SK-N-SH (cell line): ENCODE data around the gene MED27. TPM values are rescaled to one million over a fixed set of nuclear protein-coding genes. Genes with fewer than 3 reads are reported as not detected.

Experiments
- CTCF ChIA-PET: fragments of 300-600, 350-600 bp; formaldehyde crosslinking; extraction: SDS; loops from one replicate; lab custom pipeline; 2021; lab: Yijun Ruan, JAX
- POLR2A ChIA-PET: fragments of 350-600 bp; sonication (Branson Sonifier 250); formaldehyde crosslinking; extraction: SDS; loops from one replicate; lab custom pipeline; 2020; ENCODE audit warnings: antibody characterized with exemption, inconsistent platforms; lab: Yijun Ruan, JAX
- DNase-seq: peaks from one replicate; pipeline ENCODE4 v3.0.0; 2012
- H2AFZ ChIP-seq: fragments of 200-600 bp; sonication (generic); 2 replicates; pipeline ENCODE4 v1.8.1; 2016; ENCODE audit warnings: antibody characterized with exemption, mild to moderate bottlenecking, low read depth
- H3F3A ChIP-seq: fragments of 200-600 bp; sonication (generic); replicated peaks from 2 replicates; pipeline ENCODE3; 2016; ENCODE audit warnings: antibody characterized with exemption, mild to moderate bottlenecking; ENCODE audit not compliant: insufficient read depth
- H3K27ac ChIP-seq, 2 experiments: fragments of 200-500 bp in 1 of 2; fragments of 200-600 bp in 1 of 2; sonication (Bioruptor generic) in 1 of 2; sonication (generic), shearing (Covaris generic) in 1 of 2; 2 replicates each; pipeline versions ENCODE4 v1.5.1 to v1.6.1; 2014 to 2016; ENCODE audit warnings: low read depth in 2 of 2, inconsistent platforms in 1 of 2, low read length in 1 of 2, mild to moderate bottlenecking in 1 of 2, mixed read lengths in 1 of 2
- H3K27me3 ChIP-seq: fragments of 200-600 bp; sonication (generic), shearing (Covaris generic); 2 replicates; pipeline ENCODE4 v1.6.1; 2016; ENCODE audit warnings: mixed run types; ENCODE audit not compliant: insufficient read depth
- H3K36me3 ChIP-seq, 2 experiments: fragments of 200-500 bp in 1 of 2; fragments of 200-600 bp in 1 of 2; sonication (Bioruptor generic) in 1 of 2; sonication (generic) in 1 of 2; replicated peaks in 1 of 2; 2 replicates each; pipeline versions ENCODE3 to v1.5.1; 2014 to 2016; ENCODE audit warnings: low read length in 1 of 2, mild to moderate bottlenecking in 1 of 2; ENCODE audit not compliant: insufficient read depth in 2 of 2, control insufficient read depth in 1 of 2
- H3K4me1 ChIP-seq, 2 experiments: fragments of 200-500 bp in 1 of 2; fragments of 200-600 bp in 1 of 2; sonication (Bioruptor generic) in 1 of 2; sonication (generic), shearing (Covaris generic) in 1 of 2; 2 replicates each; pipeline versions ENCODE4 v1.5.1 to v1.6.1; 2014 to 2016; ENCODE audit warnings: low read depth in 1 of 2, low read length in 1 of 2, mixed run types in 1 of 2; ENCODE audit not compliant: insufficient read depth in 2 of 2, control insufficient read depth in 1 of 2
- H3K4me2 ChIP-seq: fragments of 200-600 bp; sonication (generic), shearing (Covaris generic); 2 replicates; pipeline ENCODE4 v1.6.1; 2017; ENCODE audit warnings: mixed run types
- H3K4me3 ChIP-seq, 2 experiments: fragments of 200-500 bp in 1 of 2; fragments of 200-600 bp in 1 of 2; sonication (Bioruptor generic) in 1 of 2; sonication (generic), shearing (Covaris generic) in 1 of 2; 2 replicates each; pipeline versions ENCODE4 v1.5.1 to v1.8.1; 2014 to 2016; ENCODE audit warnings: low read depth in 2 of 2, inconsistent platforms in 1 of 2, low read length in 1 of 2, mild to moderate bottlenecking in 1 of 2, mixed read lengths in 1 of 2, moderate library complexity in 1 of 2
- H3K79me2 ChIP-seq: fragments of 200-600 bp; sonication (generic); 2 replicates; pipeline ENCODE4 v1.8.1; 2017; ENCODE audit warnings: mild to moderate bottlenecking; ENCODE audit not compliant: insufficient read depth
- H3K9ac ChIP-seq: fragments of 200-600 bp; sonication (generic); 2 replicates; pipeline ENCODE4 v1.6.1; 2017; ENCODE audit warnings: mixed run types
- H3K9me2 ChIP-seq: fragments of 200-600 bp; sonication (generic); 2 replicates; pipeline ENCODE4 v1.6.1; 2017; ENCODE audit warnings: mixed run types
- H3K9me3 ChIP-seq: fragments of 200-600 bp; sonication (generic); 2 replicates; pipeline ENCODE4 v1.6.1; 2017; ENCODE audit warnings: mixed run types, mild to moderate bottlenecking, moderate library complexity
- H4K20me1 ChIP-seq: fragments of 200-600 bp; sonication (generic); 2 replicates; pipeline ENCODE4 v1.6.1; 2017; ENCODE audit warnings: mild to moderate bottlenecking, mixed run types; ENCODE audit not compliant: insufficient read depth
- EP300 ChIP-seq, 2 experiments: IDR thresholded peaks; 2 replicates each; pipeline versions ENCODE4 v1.4.0 to v1.6.1; 2012; ENCODE audit warnings: borderline replicate concordance in 1 of 2, low read depth in 1 of 2, low read length in 1 of 2
- EZH2phosphoT487 ChIP-seq: fragments of 200-600 bp; sonication (generic); IDR thresholded peaks from 2 replicates; pipeline ENCODE4 v1.6.1; 2017; ENCODE audit warnings: low read depth, mixed run types, mild to moderate bottlenecking, antibody characterized with exemption, moderate library complexity, borderline replicate concordance
- FOSL2 ChIP-seq: IDR thresholded peaks from 2 replicates; pipeline ENCODE4 v1.4.0; 2012; ENCODE audit warnings: low read depth, mild to moderate bottlenecking, moderate library complexity, borderline replicate concordance
- GATA2 ChIP-seq: sonication (generic); formaldehyde crosslinking; IDR thresholded peaks from 2 replicates; pipeline ENCODE4 v1.5.0; 2020; ENCODE audit warnings: mild to moderate bottlenecking, missing genetic modification reagents
- NFIC ChIP-seq: IDR thresholded peaks from 2 replicates; pipeline ENCODE4 v1.4.0; 2012; ENCODE audit warnings: borderline replicate concordance
- RAD21 ChIP-seq: IDR thresholded peaks from 2 replicates; pipeline ENCODE4 v1.6.1; 2012; ENCODE audit warnings: mild to moderate bottlenecking, low read length
- RCOR1 ChIP-seq: fragments of 150-350 bp; IDR thresholded peaks from 2 replicates; pipeline ENCODE4 v1.6.1; 2017; ENCODE audit warnings: antibody characterized with exemption, low read length
- SMC3 ChIP-seq: IDR thresholded peaks from 2 replicates; pipeline ENCODE4 v1.6.1; 2012; ENCODE audit warnings: low read depth, low read length, improper control_type of control experiment
- TAF1 ChIP-seq: IDR thresholded peaks from 2 replicates; pipeline ENCODE4 v1.6.1; 2012; ENCODE audit warnings: low read depth, mild to moderate bottlenecking, low read length, moderate library complexity, borderline replicate concordance
- TCF12 ChIP-seq: IDR thresholded peaks from 2 replicates; pipeline ENCODE4 v1.4.0; 2012
- WGBS: methylation state at CpG from one replicate; pipeline ENCODE4 v1.1.6; 2017; ENCODE audit warnings: low lambda C conversion rate; 5-methylcytosine and 5-hydroxymethylcytosine counted together
- polyA plus RNA-seq, 3 experiments: library from polyadenylated mRNA; depleted of rRNA; stranded (reverse); fragments of >200 nt; gene quantifications; 2 replicates each; pipeline ENCODE4 v1.2.3, GENCODE V29; 2012
- TF ChIP-seq, protein P1 (sequence below): IDR thresholded peaks from 2 replicates; pipeline ENCODE4 v1.4.0; 2012; ENCODE audit warnings: low read depth
- TF ChIP-seq, protein P2 (sequence below): fragments of 200-600 bp; sonication (generic); IDR thresholded peaks from 2 replicates; pipeline ENCODE4 v1.6.1; 2017; ENCODE audit warnings: antibody characterized with exemption, mild to moderate bottlenecking, moderate library complexity
- TF ChIP-seq, protein P3 (sequence below): IDR thresholded peaks from 2 replicates; pipeline ENCODE4; 2012
- TF ChIP-seq, protein P4 (sequence below): IDR thresholded peaks from 2 replicates; pipeline ENCODE4 v1.4.0; 2012; ENCODE audit warnings: low read depth, borderline replicate concordance

The MED27 gene
- polyA plus RNA-seq, 1 of the 3 experiments (the other 2 are of a cell fraction): 35.0 TPM

DNA sequence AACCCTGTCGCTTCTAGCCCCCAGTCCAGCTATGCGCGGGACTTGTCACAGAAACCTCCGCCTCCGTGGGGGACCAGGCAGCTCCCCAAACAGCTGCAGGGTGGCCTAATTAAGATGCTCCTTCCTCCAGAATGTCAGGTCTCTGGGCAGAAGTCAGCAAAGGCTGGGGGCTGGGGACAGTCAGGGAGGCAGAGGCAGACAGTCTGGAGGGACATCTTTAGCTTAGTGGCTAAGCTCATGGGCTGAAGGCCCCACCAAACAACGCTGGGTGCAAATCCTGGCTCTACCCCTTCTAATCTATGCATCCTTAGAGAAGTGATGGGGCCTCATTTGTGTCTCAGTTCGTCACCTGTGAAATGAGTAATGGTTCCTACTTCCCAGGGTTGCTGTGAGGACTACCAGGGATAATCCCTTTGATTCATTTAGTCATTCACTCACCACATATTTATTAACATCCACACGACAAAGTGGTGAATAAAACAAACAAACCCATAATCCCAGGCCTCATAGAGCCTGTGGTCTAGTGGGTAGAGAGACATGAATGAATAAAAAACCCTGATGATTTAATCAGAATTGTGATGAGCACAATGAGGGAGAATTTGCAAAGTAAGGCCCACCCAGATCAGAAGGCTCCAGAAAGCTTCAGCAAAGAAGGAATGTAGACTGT lies 20.2 kb upstream of the MED27 start (continued):
- TF ChIP-seq, protein P1, sequence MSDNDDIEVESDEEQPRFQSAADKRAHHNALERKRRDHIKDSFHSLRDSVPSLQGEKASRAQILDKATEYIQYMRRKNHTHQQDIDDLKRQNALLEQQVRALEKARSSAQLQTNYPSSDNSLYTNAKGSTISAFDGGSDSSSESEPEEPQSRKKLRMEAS: no peak
- TF ChIP-seq RCOR1: no peak

DNA sequence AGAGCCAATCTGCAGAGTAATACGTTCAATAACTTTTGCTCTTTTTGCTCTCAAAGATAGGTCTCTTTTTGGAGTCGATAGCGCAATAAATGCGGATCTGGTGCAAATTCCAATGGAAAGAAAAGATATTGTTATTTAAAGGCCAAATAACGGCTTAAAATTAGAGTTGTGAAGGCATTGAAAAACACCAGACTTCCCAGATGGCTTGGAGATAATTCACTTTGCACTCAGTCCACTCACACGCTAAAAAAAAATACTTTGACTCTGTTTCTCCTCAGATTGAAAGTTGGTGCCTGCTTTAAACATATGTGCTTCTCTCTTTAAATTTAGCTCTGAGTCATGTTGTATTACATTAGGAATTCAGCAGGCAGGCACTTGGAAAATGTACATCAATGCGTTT lies 19.5 kb upstream of the MED27 start:
- H3K4me2 ChIP-seq: no peak overlapping the region
- H3K9ac ChIP-seq: no peak overlapping the region
- no peak overlapping the region for H3K27ac ChIP-seq
- TF ChIP-seq, protein P2, sequence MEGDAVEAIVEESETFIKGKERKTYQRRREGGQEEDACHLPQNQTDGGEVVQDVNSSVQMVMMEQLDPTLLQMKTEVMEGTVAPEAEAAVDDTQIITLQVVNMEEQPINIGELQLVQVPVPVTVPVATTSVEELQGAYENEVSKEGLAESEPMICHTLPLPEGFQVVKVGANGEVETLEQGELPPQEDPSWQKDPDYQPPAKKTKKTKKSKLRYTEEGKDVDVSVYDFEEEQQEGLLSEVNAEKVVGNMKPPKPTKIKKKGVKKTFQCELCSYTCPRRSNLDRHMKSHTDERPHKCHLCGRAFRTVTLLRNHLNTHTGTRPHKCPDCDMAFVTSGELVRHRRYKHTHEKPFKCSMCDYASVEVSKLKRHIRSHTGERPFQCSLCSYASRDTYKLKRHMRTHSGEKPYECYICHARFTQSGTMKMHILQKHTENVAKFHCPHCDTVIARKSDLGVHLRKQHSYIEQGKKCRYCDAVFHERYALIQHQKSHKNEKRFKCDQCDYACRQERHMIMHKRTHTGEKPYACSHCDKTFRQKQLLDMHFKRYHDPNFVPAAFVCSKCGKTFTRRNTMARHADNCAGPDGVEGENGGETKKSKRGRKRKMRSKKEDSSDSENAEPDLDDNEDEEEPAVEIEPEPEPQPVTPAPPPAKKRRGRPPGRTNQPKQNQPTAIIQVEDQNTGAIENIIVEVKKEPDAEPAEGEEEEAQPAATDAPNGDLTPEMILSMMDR: no peak
- TF ChIP-seq EP300 (IDR thresholded peaks at IDR 0.05; ENCODE audit: borderline replicate concordance in 1 of 2, low read depth in 1 of 2, low read length in 1 of 2): peak in 1 of 2 experiments; percentile 71; a peak in 2 of 4 replicates
- TF ChIP-seq, protein P1: no peak
- peak; percentile 39; the same call in 1 of the 2 replicates for TF ChIP-seq GATA2 (CRISPR knock-in tag)
- TF ChIP-seq TAF1: no peak
- peak; percentile 70 for TF ChIP-seq RCOR1
- TF ChIP-seq RAD21: no peak; the same call in 1 of the 2 replicates
- no peak for TF ChIP-seq EZH2phosphoT487
- TF ChIP-seq, protein P3, sequence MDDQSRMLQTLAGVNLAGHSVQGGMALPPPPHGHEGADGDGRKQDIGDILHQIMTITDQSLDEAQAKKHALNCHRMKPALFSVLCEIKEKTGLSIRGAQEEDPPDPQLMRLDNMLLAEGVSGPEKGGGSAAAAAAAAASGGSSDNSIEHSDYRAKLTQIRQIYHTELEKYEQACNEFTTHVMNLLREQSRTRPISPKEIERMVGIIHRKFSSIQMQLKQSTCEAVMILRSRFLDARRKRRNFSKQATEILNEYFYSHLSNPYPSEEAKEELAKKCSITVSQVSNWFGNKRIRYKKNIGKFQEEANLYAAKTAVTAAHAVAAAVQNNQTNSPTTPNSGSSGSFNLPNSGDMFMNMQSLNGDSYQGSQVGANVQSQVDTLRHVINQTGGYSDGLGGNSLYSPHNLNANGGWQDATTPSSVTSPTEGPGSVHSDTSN: no peak
- TF ChIP-seq, protein P4, sequence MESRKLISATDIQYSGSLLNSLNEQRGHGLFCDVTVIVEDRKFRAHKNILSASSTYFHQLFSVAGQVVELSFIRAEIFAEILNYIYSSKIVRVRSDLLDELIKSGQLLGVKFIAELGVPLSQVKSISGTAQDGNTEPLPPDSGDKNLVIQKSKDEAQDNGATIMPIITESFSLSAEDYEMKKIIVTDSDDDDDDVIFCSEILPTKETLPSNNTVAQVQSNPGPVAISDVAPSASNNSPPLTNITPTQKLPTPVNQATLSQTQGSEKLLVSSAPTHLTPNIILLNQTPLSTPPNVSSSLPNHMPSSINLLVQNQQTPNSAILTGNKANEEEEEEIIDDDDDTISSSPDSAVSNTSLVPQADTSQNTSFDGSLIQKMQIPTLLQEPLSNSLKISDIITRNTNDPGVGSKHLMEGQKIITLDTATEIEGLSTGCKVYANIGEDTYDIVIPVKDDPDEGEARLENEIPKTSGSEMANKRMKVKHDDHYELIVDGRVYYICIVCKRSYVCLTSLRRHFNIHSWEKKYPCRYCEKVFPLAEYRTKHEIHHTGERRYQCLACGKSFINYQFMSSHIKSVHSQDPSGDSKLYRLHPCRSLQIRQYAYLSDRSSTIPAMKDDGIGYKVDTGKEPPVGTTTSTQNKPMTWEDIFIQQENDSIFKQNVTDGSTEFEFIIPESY: no peak
- TF ChIP-seq SMC3: no peak
- no peak for TF ChIP-seq FOSL2
- peak; percentile 44 for TF ChIP-seq TCF12
- TF ChIP-seq NFIC: no peak
- 16% methylated on average over 7 of the region's 7 CpGs for WGBS
- peak; percentile 35 for DNase-seq
- H3K4me3 ChIP-seq: no peak overlapping the region
- H3K9me2 ChIP-seq: no peaks in the 10 kb centered on the region
- no peaks in the 10 kb centered on the region for H4K20me1 ChIP-seq
- CTCF ChIA-PET: interaction anchor here (0.7 to 1.7 kb wide), 4 partner anchors 10 to 169 kb away, joined by 3 to 6 read pairs (median 4); no protein-coding TSS in a partner anchor
- H2AFZ ChIP-seq: no peak overlapping the region
- H3K27me3 ChIP-seq: peaks cover 14% of the 10 kb centered on the region; the same call in 1 of the 2 replicates
- peaks cover 10% of the 10 kb centered on the region for H3F3A ChIP-seq
- POLR2A ChIA-PET: no interaction called here
- no peaks in the 10 kb centered on the region for H3K9me3 ChIP-seq
- H3K4me1 ChIP-seq: peaks cover 7 to 11% of the 10 kb centered on the region in 2 experiments; a peak in 2 of 4 replicates
- no peaks in the 10 kb centered on the region for H3K36me3 ChIP-seq
- H3K79me2 ChIP-seq: no peaks in the 10 kb centered on the region
